ENCODE data around the gene HLA-DQB1. TPM values are rescaled to one million over a fixed set of nuclear protein-coding genes. Genes with fewer than 3 reads are reported as not detected.
"Not testable (repeated sequence)": the region's sequence is repeated elsewhere in the genome, so short reads cannot be mapped to it uniquely, and the experiment has no call there.

The HLA-DQB1 gene
- total and polyA plus RNA-seq, 2 of the 13 experiments (the other 11 are each of a cell fraction or from before 2014, with no cell fraction given): not detected

DNA sequence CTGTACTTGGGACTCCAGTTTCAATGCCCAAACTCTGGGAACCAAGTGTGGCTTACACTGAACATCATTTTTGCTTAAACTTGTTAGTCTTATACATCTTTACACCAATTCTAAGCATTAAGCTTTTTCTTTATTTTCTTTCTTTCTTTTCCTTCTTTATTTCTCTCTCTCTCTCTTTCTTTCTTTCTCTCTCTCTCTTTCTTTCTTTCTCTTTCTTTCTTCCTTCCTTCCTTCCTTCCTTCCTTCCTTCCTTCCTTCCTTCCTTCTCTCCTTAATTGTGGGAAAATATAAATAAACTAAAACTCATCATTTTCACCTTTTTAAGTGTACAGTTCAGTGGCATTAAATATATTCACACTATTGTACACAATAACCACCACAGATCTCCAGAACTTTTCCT is 43.2 kb upstream of the HLA-DQB1 start:
- Histone ChIP-seq H3K27ac (ENCODE audit: extremely low read length, insufficient read depth, low read length) (no peak overlapping the region), H3K36me3 (replicated peaks in 1 of 2; ENCODE audit: control insufficient read depth in 1 of 2, insufficient read depth in 2 of 2, low read length in 2 of 2) (no peaks in the 10 kb centered on the region), H3K27me3 (ENCODE audit: control insufficient read depth in 1 of 2, insufficient read depth in 2 of 2, low read length in 2 of 2) (peaks cover 0 to 19% of the 10 kb centered on the region in 2 experiments; a peak in 1 of 5 replicates), H3K9ac (ENCODE audit: insufficient read depth, low read depth, low read length) (no peak overlapping the region), H4K20me1 (ENCODE audit: insufficient read depth, low read length) (no peaks in the 10 kb centered on the region), H3K4me3 (replicated peaks in 1 of 3; ENCODE audit: insufficient read depth in 1 of 3, low read depth in 2 of 3, low read length in 3 of 3) (no peak overlapping the region), H3K9me3 (ENCODE audit: low read length) (no peaks in the 10 kb centered on the region), H3K4me1 (ENCODE audit: insufficient read depth, low read length) (no peaks in the 10 kb centered on the region), H2AFZ (ENCODE audit: low read length) (no peak overlapping the region), H3K79me2 (ENCODE audit: insufficient read depth, low read length) (no peaks in the 10 kb centered on the region), H3K4me2 (ENCODE audit: low read depth, low read length) (no peak overlapping the region)
- FAIRE-seq (no peak), DNase-seq (ENCODE audit: low spot score) (no peak), ATAC-seq (no peak)
- ChIA-PET CTCF (ENCODE audit: low intra/inter-chr PET ratio, low total read pairs) (no interaction called here), POLR2A (no interaction called here)
- no TSS peak for BruUV-seq (replicated peaks)
- TF ChIP-seq RBFOX2 (IDR thresholded peaks at IDR 0.05; ENCODE audit: low read depth, low read length) (no peak), ZNF430 (CRISPR knock-in tag; IDR thresholded peaks at IDR 0.05) (no peak), ZFP36L1 (CRISPR knock-in tag; IDR thresholded peaks at IDR 0.05) (no peak), AGO2 (optimal IDR thresholded peaks at IDR 0.05; ENCODE audit: low read depth, low read length) (no peak), ZNF614 (CRISPR knock-in tag; IDR thresholded peaks at IDR 0.05; ENCODE audit: borderline replicate concordance) (no peak), SP4 (CRISPR knock-in tag; IDR thresholded peaks at IDR 0.05) (no peak), ZBTB33 (CRISPR knock-in tag; IDR thresholded peaks at IDR 0.05) (no peak), ZC3H4 (CRISPR knock-in tag; IDR thresholded peaks at IDR 0.05; ENCODE audit: borderline replicate concordance) (no peak), ZNF460 (CRISPR knock-in tag; IDR thresholded peaks at IDR 0.05; ENCODE audit: borderline replicate concordance) (no peak), ZNF557 (CRISPR knock-in tag; IDR thresholded peaks at IDR 0.05) (no peak), ZNF274 (CRISPR knock-in tag; IDR thresholded peaks at IDR 0.05) (no peak), ZNF468 (CRISPR knock-in tag; IDR thresholded peaks at IDR 0.05) (no peak), GZF1 (CRISPR knock-in tag; IDR thresholded peaks at IDR 0.05) (no peak), AHR (CRISPR knock-in tag; IDR thresholded peaks at IDR 0.05) (no peak), ARNT (IDR thresholded peaks at IDR 0.05) (no peak), ZNF879 (CRISPR knock-in tag; IDR thresholded peaks at IDR 0.05) (no peak), ZNF143 (CRISPR knock-in tag; IDR thresholded peaks at IDR 0.05) (no peak), TFAP4 (IDR thresholded peaks at IDR 0.05; ENCODE audit: borderline replicate concordance, low read depth) (no peak), TSC22D2 (CRISPR knock-in tag; IDR thresholded peaks at IDR 0.05; ENCODE audit: borderline replicate concordance) (no peak)
- in situ Hi-C loops (cut with HindIII; ENCODE audit: extremely low pct_ligation_motif_present, low pct_unique_long_range_greater_than_20kb): no loop called here
- intact Hi-C loops (cut with micrococcal nuclease; ENCODE audit: unreplicated experiment): no loop called here

DNA sequence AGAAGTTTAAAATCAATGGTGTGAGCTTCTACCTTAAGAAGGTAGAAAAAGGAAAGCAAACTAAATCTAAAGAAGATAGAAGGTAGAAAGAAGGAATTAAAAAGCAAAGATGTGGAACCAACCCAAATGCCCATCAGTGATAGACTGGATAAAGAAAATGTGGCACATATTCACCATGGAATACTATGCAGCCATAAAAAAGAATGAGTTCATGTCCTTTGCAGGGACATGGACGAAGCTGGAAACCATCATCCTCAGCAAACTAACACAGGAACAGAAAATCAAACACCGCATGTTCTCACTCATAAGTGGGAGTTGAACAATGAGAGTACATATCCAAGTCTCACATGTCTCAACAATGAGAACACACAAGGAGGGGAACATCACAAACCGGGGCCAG is 38.7 kb upstream of the HLA-DQB1 start:
- H3K79me2 ChIP-seq (ENCODE audit: insufficient read depth, low read length); in situ Hi-C loops (cut with HindIII; ENCODE audit: extremely low pct_ligation_motif_present, low pct_unique_long_range_greater_than_20kb); BruUV-seq (replicated peaks); intact Hi-C loops (cut with micrococcal nuclease; ENCODE audit: unreplicated experiment); ATAC-seq; H4K20me1 ChIP-seq (ENCODE audit: insufficient read depth, low read length); H3K4me3 ChIP-seq (replicated peaks in 1 of 3; ENCODE audit: insufficient read depth in 1 of 3, low read depth in 2 of 3, low read length in 3 of 3); H2AFZ ChIP-seq (ENCODE audit: low read length); H3K9ac ChIP-seq (ENCODE audit: insufficient read depth, low read depth, low read length); H3K27me3 ChIP-seq (ENCODE audit: control insufficient read depth in 1 of 2, insufficient read depth in 2 of 2, low read length in 2 of 2); FAIRE-seq; POLR2A ChIA-PET; CTCF ChIA-PET (ENCODE audit: low intra/inter-chr PET ratio, low total read pairs); DNase-seq (ENCODE audit: low spot score); H3K9me3 ChIP-seq (ENCODE audit: low read length); H3K36me3 ChIP-seq (replicated peaks in 1 of 2; ENCODE audit: control insufficient read depth in 1 of 2, insufficient read depth in 2 of 2, low read length in 2 of 2); H3K4me2 ChIP-seq (ENCODE audit: low read depth, low read length); H3K27ac ChIP-seq (ENCODE audit: extremely low read length, insufficient read depth, low read length); H3K4me1 ChIP-seq (ENCODE audit: insufficient read depth, low read length): not testable (repeated sequence)
- WGBS (ENCODE audit: low lambda C conversion rate): 37% methylated on average over 3 of the region's 3 CpGs

Data from HepG2 (cell line).